Endometrial microvascular endothelial cells (primary cell): Measurements from ENCODE around the gene CDC42EP4. TPM values are rescaled to one million over a fixed set of nuclear protein-coding genes. Genes with fewer than 3 reads are reported as not detected.
"Not testable (repeated sequence)": the region's sequence is repeated elsewhere in the genome, so short reads cannot be mapped to it uniquely, and the experiment has no call there.

ENCODE experiments used
- in situ Hi-C: cut with HindIII; loops from 2 replicates; pipeline ENCODE4 v1.10.0; 2017; ENCODE audit warnings: low sequenced_read_pairs, low pct_unique_long_range_greater_than_20kb; ENCODE audit errors: inconsistent ontology term
- total RNA-seq: library from RNA; depleted of rRNA; stranded (reverse); fragments of >200 nt; gene quantifications from one replicate; pipeline ENCODE4 v1.2.3, GENCODE V29; 2015; ENCODE audit errors: inconsistent ontology term

The CDC42EP4 gene
- total RNA-seq, 1 donor from 2014 or later: 40.3 TPM

GRCh38 chr17:73324711-73325526 lies 13.1 kb upstream of the CDC42EP4 start:
- in situ Hi-C loops: no loop called here

- in situ Hi-C loops: no loop called here
Observed at GRCh38 chr17:73324160-73324475, 12.3 kb upstream of the CDC42EP4 start.

GRCh38 chr17:73323409-73324159 lies 11.8 kb upstream of the CDC42EP4 start:
- in situ Hi-C loops: no loop called here

- in situ Hi-C loops: no loop called here
Observed at GRCh38 chr17:73320601-73321264, 8.9 kb upstream of the CDC42EP4 start.

GRCh38 chr17:73319766-73320165 lies 8.0 kb upstream of the CDC42EP4 start:
- in situ Hi-C loops: no loop called here

GRCh38 chr17:73318836-73319235 lies 7.0 kb upstream of the CDC42EP4 start:
- in situ Hi-C loops: no loop called here

- in situ Hi-C loops: no loop called here
Observed at GRCh38 chr17:73318427-73318813, 6.6 kb upstream of the CDC42EP4 start.

- in situ Hi-C loops: no loop called here
Observed at GRCh38 chr17:73317513-73318426, 6.0 kb upstream of the CDC42EP4 start.

- in situ Hi-C loops: no loop called here
Observed at GRCh38 chr17:73316919-73317505, 5.2 kb upstream of the CDC42EP4 start.

- in situ Hi-C loops: no loop called here
Observed at GRCh38 chr17:73315471-73315870, 3.7 kb upstream of the CDC42EP4 start.

- in situ Hi-C loops: no loop called here
Observed at GRCh38 chr17:73313526-73314127, 1.8 kb upstream of the CDC42EP4 start.

- in situ Hi-C loops: not testable (repeated sequence)
Observed at GRCh38 chr17:73312887-73313286, 1.1 kb upstream of the CDC42EP4 start.

GRCh38 chr17:73311428-73311780 lies 397 bp downstream of the CDC42EP4 start:
- in situ Hi-C loops: no loop called here

- in situ Hi-C loops: no loop called here
Observed at GRCh38 chr17:73309727-73310596, 1.8 kb downstream of the CDC42EP4 start.

GRCh38 chr17:73308959-73309358 lies 2.8 kb downstream of the CDC42EP4 start:
- in situ Hi-C loops: not testable (repeated sequence)

- in situ Hi-C loops: no loop called here
Observed at GRCh38 chr17:73308017-73308823, 3.6 kb downstream of the CDC42EP4 start.

- in situ Hi-C loops: no loop called here
Observed at GRCh38 chr17:73307130-73307529, 4.7 kb downstream of the CDC42EP4 start.
